ENCODE measurements around the gene HNRNPL. TPM values are rescaled to one million over a fixed set of nuclear protein-coding genes. Genes with fewer than 3 reads are reported as not detected.

Gene HNRNPL
- total RNA-seq, 6 experiments from 2014 or later, result 89.5 to 157 (median 102) TPM

GRCh38 chr19:38845374-38846024 lies 4.3 kb downstream of the HNRNPL start:
- DNase-seq (peak in 1 of 3 donors; percentile 31), ATAC-seq (no peak)
- intact Hi-C loops (cut with DNase I), result no loop called here
- Histone ChIP-seq H3K9me3 (no peaks in the 10 kb centered on the region), H3K4me1 (peaks cover 0 to 77% (median 30%) of the 10 kb centered on the region in 4 donors), H3K27me3 (no peaks in the 10 kb centered on the region), H3K4me3 (no peak overlapping the region), H3K36me3 (peaks cover 33 to 68% (median 51%) of the 10 kb centered on the region in 4 donors), H3K27ac (no peak overlapping the region)
- TF ChIP-seq POLR2A (IDR thresholded peaks at IDR 0.05) (no peak), CTCF (IDR thresholded peaks at IDR 0.05) (no peak)
- 87% methylated on average over 6 of the region's 14 CpGs for WGBS (ENCODE audit: insufficient coverage, low coverage, low lambda C conversion rate, missing lambda C conversion rate)

GRCh38 chr19:38844093-38844686 lies 5.6 kb downstream of the HNRNPL start:
- no peak overlapping the region for H3K4me3 ChIP-seq
- no peak overlapping the region for H3K27ac ChIP-seq
- no peaks in the 10 kb centered on the region for H3K9me3 ChIP-seq
- peaks cover 38 to 81% (median 58%) of the 10 kb centered on the region in 4 donors for H3K36me3 ChIP-seq
- intact Hi-C loops (cut with DNase I), result no loop called here
- DNase-seq, result peak in 1 of 3 donors; percentile 43
- TF ChIP-seq CTCF (IDR thresholded peaks at IDR 0.05) (no peak), POLR2A (IDR thresholded peaks at IDR 0.05) (no peak)
- H3K4me1 ChIP-seq, result peaks cover 0 to 80% (median 32%) of the 10 kb centered on the region in 4 donors
- no peaks in the 10 kb centered on the region for H3K27me3 ChIP-seq
- 96% methylated on average over 7 of the region's 11 CpGs for WGBS (ENCODE audit: insufficient coverage, low coverage, low lambda C conversion rate, missing lambda C conversion rate)
- ATAC-seq, result no peak

- Histone ChIP-seq H3K9me3 (no peaks in the 10 kb centered on the region), H3K4me1 (peaks cover 0 to 82% (median 33%) of the 10 kb centered on the region in 4 donors), H3K36me3 (peaks cover 39 to 90% (median 64%) of the 10 kb centered on the region in 4 donors), H3K4me3 (no peak overlapping the region), H3K27me3 (no peaks in the 10 kb centered on the region), H3K27ac (no peak overlapping the region)
- intact Hi-C loops (cut with DNase I), result no loop called here
- 80% methylated on average over 1 of the region's 9 CpGs for WGBS (ENCODE audit: insufficient coverage, low coverage, low lambda C conversion rate, missing lambda C conversion rate)
- peak in 1 of 3 donors; percentile 49 for DNase-seq
- no peak for TF ChIP-seq POLR2A (IDR thresholded peaks at IDR 0.05)
- TF ChIP-seq CTCF (IDR thresholded peaks at IDR 0.05), result no peak
- no peak for ATAC-seq
Observed at GRCh38 chr19:38843175-38843758, 6.5 kb downstream of the HNRNPL start.

- H3K9me3 ChIP-seq, result no peaks in the 10 kb centered on the region
- peak overlapping the region in 1 of 3 donors; percentile 62 for H3K27ac ChIP-seq
- TF ChIP-seq CTCF (IDR thresholded peaks at IDR 0.05) (no peak), POLR2A (IDR thresholded peaks at IDR 0.05) (no peak)
- intact Hi-C loops (cut with DNase I), result no loop called here
- H3K4me1 ChIP-seq, result peaks cover 0 to 82% (median 32%) of the 10 kb centered on the region in 4 donors
- ATAC-seq (peak in 3 of 4 donors; percentile 16 to 46 (median 27)), DNase-seq (peak in 1 of 3 donors; percentile 44)
- H3K4me3 ChIP-seq, result no peak overlapping the region
- peaks cover 43 to 97% (median 65%) of the 10 kb centered on the region in 4 donors for H3K36me3 ChIP-seq
- 48% methylated on average over 8 of the region's 17 CpGs for WGBS (ENCODE audit: insufficient coverage, low coverage, low lambda C conversion rate, missing lambda C conversion rate)
- H3K27me3 ChIP-seq, result no peaks in the 10 kb centered on the region
Observed at GRCh38 chr19:38842439-38843174, 7.2 kb downstream of the HNRNPL start.
